Ovary (tissue), 9 donors: ENCODE measurements around the gene SNX27. TPM values are rescaled to one million over a fixed set of nuclear protein-coding genes. Genes with fewer than 3 reads are reported as not detected.

Source experiments
- DNase-seq, 5 donors: peaks; one replicate each; pipeline ENCODE4 v3.0.0-alpha.2; 2019 to 2020
- H3K27ac ChIP-seq, 2 donors: fragments of 200-600 bp; one replicate each; pipeline versions ENCODE4 v1.5.1 to v1.8.0; 2019 to 2022
- H3K27me3 ChIP-seq: fragments of 200-600 bp; one replicate; pipeline ENCODE4 v1.8.0; 2022
- H3K36me3 ChIP-seq: fragments of 200-600 bp; sonication (generic); one replicate; pipeline ENCODE4 v1.5.1; 2019
- H3K4me1 ChIP-seq: one replicate; pipeline ENCODE4 v1.8.1; 2013; ENCODE audit warnings: mild to moderate bottlenecking, moderate library complexity; ENCODE audit not compliant: insufficient read depth
- H3K4me3 ChIP-seq: fragments of 200-600 bp; sonication (generic); one replicate; pipeline ENCODE4 v1.5.1; 2017
- H3K9me3 ChIP-seq, 2 donors: fragments of 200-600 bp in 1 of 2; sonication (generic) in 1 of 2; one replicate each; pipeline versions ENCODE4 v1.5.1 to v1.8.1; 2013 to 2019; ENCODE audit warnings: mild to moderate bottlenecking in 1 of 2, moderate library complexity in 1 of 2
- CTCF ChIP-seq, 3 donors: fragments of 450-650 bp in 2 of 3; fragments of 200-600 bp in 1 of 3; IDR thresholded peaks; one replicate each; pipeline versions ENCODE4 v1.5.1 to v1.8.0; 2016 to 2022; ENCODE audit warnings: antibody characterized with exemption in 3 of 3, mild to moderate bottlenecking in 1 of 3
- EP300 ChIP-seq: sonication (generic); formaldehyde crosslinking; IDR thresholded peaks from one replicate; pipeline ENCODE4 v1.6.1; 2017; ENCODE audit warnings: antibody characterized with exemption
- POLR2A ChIP-seq: fragments of 450-650 bp; IDR thresholded peaks from one replicate; pipeline ENCODE4 v1.6.1; 2017; ENCODE audit warnings: antibody characterized with exemption, mild to moderate bottlenecking, moderate library complexity
- WGBS, 3 donors: extraction: QIAGEN DNeasy Blood & Tissue Kit in 1 of 3; methylation state at CpG; one replicate each; pipeline versions ENCODE4 v1.1.5 to v1.1.7; 2013 to 2017; 5-methylcytosine and 5-hydroxymethylcytosine counted together
- intact Hi-C, 4 donors: fragments of 100-400 bp; cut with DNase I; formaldehyde crosslinking; loops; one replicate each; pipeline versions ENCODE4 v1.11.0 to v1.15.1; 2022 to 2023
- polyA plus RNA-seq, 2 donors: library from polyadenylated mRNA; stranded (reverse); fragments of 200-250 nt in 1 of 2; fragments of 350-450 nt in 1 of 2; fragmentation: Illumina TruSeq in 1 of 2; extraction: RNeasy Lipid Tissue Mini Kit (QIAGEN cat#74804) in 1 of 2; gene quantifications; one replicate each; pipeline ENCODE4 v1.2.3, GENCODE V29; 2013 to 2014
- small RNA-seq: library from RNA; depleted of rRNA; stranded (forward); fragments of <200 nt; gene quantifications from one replicate; pipeline ENCODE3, GENCODE V24; 2016
- total RNA-seq, 7 donors: library from RNA; depleted of rRNA in 2 of 7; stranded (reverse); fragments of >200 nt in 2 of 7; fragmentation: NEBNext Ultra II Directional in 3 of 7; extraction: Animal tissue kit (Norgen Biotek cat#: 25700) in 3 of 7; gene quantifications; one replicate each; pipeline versions ENCODE4 v1.1.0 to v1.2.4, GENCODE V29; 2016 to 2023
- donor health status: DM: no; HTN: no; CAD: no; lungs with moderate emphysema.
- donor health status: DM: no; HTN: no; CAD: no.
- donor health status: Bipolar disorder and iron deficiency.
- donor health status: DM: yes; HTN: yes; CAD: no.
- donor health status: DM: no; HTN: no; CAD: no.
- donor health status: DM: yes; HTN: yes; CAD: no.

The SNX27 gene
- total and polyA plus RNA-seq, 9 donors = 9.5 to 42.7 (median 35.1) TPM

- Histone ChIP-seq H3K4me3 (no peak overlapping the region), H3K27me3 (no peaks in the 10 kb centered on the region), H3K27ac (no peak overlapping the region), H3K4me1 (no peaks in the 10 kb centered on the region), H3K9me3 (no peaks in the 10 kb centered on the region), H3K36me3 (no peaks in the 10 kb centered on the region)
- DNase-seq = no peak
- WGBS, 3 donors = 54 to 68% (median 63%) methylated on average over 3 of the region's 3 CpGs
- intact Hi-C loops = loop anchor here (5.0 to 10.0 kb wide), 4 partner anchors 145 to 295 kb away; no protein-coding TSS in a partner anchor
- TF ChIP-seq CTCF (IDR thresholded peaks at IDR 0.05) (no peak), EP300 (no peak), POLR2A (no peak)
Observed at GRCh38 chr1:151739590-151740355, 127.9 kb downstream of the SNX27 start.

GRCh38 chr1:151741516-151741915, 129.7 kb downstream of the SNX27 start:
- intact Hi-C loops = no loop called here
- Histone ChIP-seq H3K36me3 (no peaks in the 10 kb centered on the region), H3K27me3 (no peaks in the 10 kb centered on the region), H3K4me3 (no peak overlapping the region), H3K27ac (no peak overlapping the region), H3K4me1 (no peaks in the 10 kb centered on the region), H3K9me3 (no peaks in the 10 kb centered on the region)
- DNase-seq = no peak
- 80 to 87% (median 87%) methylated on average over 4 of the region's 4 CpGs for WGBS, 3 donors
- TF ChIP-seq POLR2A (no peak), CTCF (IDR thresholded peaks at IDR 0.05) (no peak), EP300 (no peak)

Small RNA genes within 50 kb of the gene (small RNA-seq; reads per million reads assigned to genes)
- gene RNU6-1062P (not detected), gene RNU6-662P (not detected)

Other genes starting within 250 kb of the SNX27 start
- 100 to 1,000 TPM in 1 of 7 donors, 10 to 100 TPM in 6; 29.6 to 117 (median 87.3) TPM for gene SELENBP1, start 239.3 kb upstream of the SNX27 start, total RNA-seq
- gene SELENBP1, start 239.3 kb upstream of the SNX27 start, polyA plus RNA-seq = 10 to 100 TPM; 49.2 to 65.7 TPM
- 100 to 1,000 TPM; 190 to 219 (median 206) TPM for gene PSMB4, start 212.5 kb upstream of the SNX27 start, total RNA-seq
- 100 to 1,000 TPM; 221 to 274 TPM for gene PSMB4, start 212.5 kb upstream of the SNX27 start, polyA plus RNA-seq
- 100 to 1,000 TPM in 5 of 7 donors, 10 to 100 TPM in 2; 54.8 to 151 (median 104) TPM for gene POGZ, start 152.6 kb upstream of the SNX27 start, total RNA-seq
- gene POGZ, start 152.6 kb upstream of the SNX27 start, polyA plus RNA-seq = 100 to 1,000 TPM in 1 of 2 donors, 10 to 100 TPM in 1; 34.6 to 110 TPM
- gene CGN, start 100.7 kb upstream of the SNX27 start, total RNA-seq = 10 to 100 TPM in 1 of 7 donors, 1 to 10 TPM in 6; 3.2 to 26.8 (median 5.3) TPM
- 1 to 10 TPM; 1.0 to 4.3 TPM for gene CGN, start 100.7 kb upstream of the SNX27 start, polyA plus RNA-seq
- gene TUFT1, start 71.7 kb upstream of the SNX27 start, total RNA-seq = 10 to 100 TPM in 1 of 7 donors, 1 to 10 TPM in 6; 5.0 to 10.1 (median 7.3) TPM
- 10 to 100 TPM in 1 of 2 donors, 1 to 10 TPM in 1; 6.6 to 10.2 TPM for gene TUFT1, start 71.7 kb upstream of the SNX27 start, polyA plus RNA-seq
- under 1 TPM in 1 of 7 donors, not detected in 6; 0.57 TPM for gene CELF3, start 104.8 kb downstream of the SNX27 start, total RNA-seq
- not detected for gene CELF3, start 104.8 kb downstream of the SNX27 start, polyA plus RNA-seq
- gene RIIAD1, start 109.5 kb downstream of the SNX27 start, total RNA-seq = 10 to 100 TPM in 1 of 7 donors, under 1 TPM in 3, not detected in 3; 0.51 to 34.9 (median 0.61) TPM
- not detected for gene RIIAD1, start 109.5 kb downstream of the SNX27 start, polyA plus RNA-seq
- 10 to 100 TPM; 40.2 to 69.0 (median 55.2) TPM for gene MRPL9, start 151.4 kb downstream of the SNX27 start, total RNA-seq
- 10 to 100 TPM; 55.4 to 86.8 TPM for gene MRPL9, start 151.4 kb downstream of the SNX27 start, polyA plus RNA-seq
- 1 to 10 TPM; 1.5 to 3.8 (median 3.2) TPM for gene TDRKH, start 178.4 kb downstream of the SNX27 start, total RNA-seq
- 1 to 10 TPM; 1.9 to 6.6 TPM for gene TDRKH, start 178.4 kb downstream of the SNX27 start, polyA plus RNA-seq
- gene LINGO4, start 193.4 kb downstream of the SNX27 start, total RNA-seq = under 1 TPM in 3 of 7 donors, not detected in 4; 0.08 to 0.34 (median 0.10) TPM
- not detected for gene LINGO4, start 193.4 kb downstream of the SNX27 start, polyA plus RNA-seq
- 10 to 100 TPM in 1 of 7 donors, 1 to 10 TPM in 2, under 1 TPM in 4; 0.18 to 22.3 (median 0.83) TPM for gene RORC, start 219.8 kb downstream of the SNX27 start, total RNA-seq
- gene RORC, start 219.8 kb downstream of the SNX27 start, polyA plus RNA-seq = under 1 TPM; 0.39 to 0.48 TPM
- 1 to 10 TPM in 1 of 7 donors, under 1 TPM in 3, not detected in 3; 0.10 to 1.0 (median 0.18) TPM for gene C2CD4D, start 227.8 kb downstream of the SNX27 start, total RNA-seq
- under 1 TPM in 1 of 2 donors, not detected in 1; 0.04 TPM for gene C2CD4D, start 227.8 kb downstream of the SNX27 start, polyA plus RNA-seq
- gene THEM5, start 241.7 kb downstream of the SNX27 start, total RNA-seq = not detected
- gene THEM5, start 241.7 kb downstream of the SNX27 start, polyA plus RNA-seq = under 1 TPM in 1 of 2 donors, not detected in 1; 0.07 TPM